Medulla oblongata (tissue), 1 donor: ENCODE measurements around the gene SIPA1L3.
A peak's percentile ranks its signal among the peaks of the same experiment; 100 is the strongest.

Experiments
- DNase-seq: peaks from one replicate; pipeline ENCODE4 v3.0.0-alpha.2; 2015; ENCODE audit errors: extremely low spot score

Gene SIPA1L3

DNA sequence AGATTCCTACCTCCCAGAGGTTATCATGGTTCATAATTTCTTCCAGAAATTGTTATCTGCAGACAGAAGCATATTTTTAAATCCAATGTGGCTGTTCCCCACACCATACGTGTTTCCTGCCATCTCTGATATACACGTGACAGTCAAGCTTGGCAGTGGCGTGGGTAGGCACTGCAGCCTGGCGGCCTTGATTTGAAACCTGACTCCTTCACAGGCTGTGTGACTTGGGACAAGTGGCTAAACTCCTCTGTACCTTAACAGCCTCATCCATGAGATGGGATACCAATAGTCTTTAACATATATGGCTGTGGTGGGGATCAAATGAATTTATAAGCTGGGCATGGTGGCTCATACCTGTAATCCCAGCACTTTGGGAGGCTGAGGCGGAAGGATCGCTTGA is 283.8 kb downstream of the SIPA1L3 start:
- DNase-seq: no peak

GRCh38 chr19:38191747-38192146 is 284.7 kb downstream of the SIPA1L3 start:
- DNase-seq: no peak

DNA sequence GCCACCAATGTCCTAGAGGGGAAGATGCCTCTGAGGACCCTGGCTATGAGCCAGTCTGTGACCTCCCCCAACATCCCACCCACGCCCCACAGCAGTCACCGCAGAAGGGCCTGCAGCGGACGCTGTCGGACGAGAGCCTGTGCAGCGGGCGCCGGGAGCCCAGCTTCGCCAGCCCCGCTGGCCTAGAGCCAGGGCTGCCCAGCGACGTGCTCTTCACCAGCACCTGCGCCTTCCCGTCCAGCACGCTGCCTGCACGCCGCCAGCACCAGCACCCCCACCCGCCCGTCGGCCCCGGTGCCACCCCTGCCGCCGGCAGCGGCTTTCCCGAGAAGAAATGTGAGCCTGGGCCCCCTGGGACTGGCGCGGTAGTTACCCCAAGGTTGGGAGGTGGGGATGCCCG is 286.4 kb downstream of the SIPA1L3 start:
- DNase-seq: no peak

GRCh38 chr19:38194061-38194701 is 287.2 kb downstream of the SIPA1L3 start:
- DNase-seq: no peak

DNA sequence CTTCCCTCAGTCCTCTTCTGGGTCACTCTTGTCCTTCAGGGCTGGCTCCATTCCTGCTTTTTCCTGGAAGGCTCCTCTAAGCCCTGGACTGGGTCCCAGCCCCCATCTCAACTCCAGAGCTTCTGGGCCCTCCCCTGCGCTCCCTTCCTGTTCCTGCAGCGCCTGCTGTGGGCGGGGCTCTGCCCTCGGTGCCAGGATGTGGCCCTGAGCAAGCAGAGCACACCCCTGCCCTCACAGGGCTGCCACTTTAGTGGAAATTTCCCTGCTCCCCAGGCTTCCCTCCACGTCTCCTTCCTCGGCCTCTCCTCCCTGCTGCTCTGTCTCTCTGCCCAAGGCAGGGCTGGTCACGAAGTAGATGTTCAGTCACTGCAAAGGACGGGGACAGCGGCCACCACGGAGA is 288.2 kb downstream of the SIPA1L3 start:
- DNase-seq: no peak

- no peak for DNase-seq
These were observed 289.3 kb downstream of the SIPA1L3 start for GRCh38 chr19:38196245-38196837.

- no peak for DNase-seq
These were observed 290.1 kb downstream of the SIPA1L3 start for GRCh38 chr19:38196948-38197656.

GRCh38 chr19:38197937-38198704 is 291.1 kb downstream of the SIPA1L3 start:
- no peak for DNase-seq

GRCh38 chr19:38199340-38199739 is 292.3 kb downstream of the SIPA1L3 start:
- no peak for DNase-seq

DNA sequence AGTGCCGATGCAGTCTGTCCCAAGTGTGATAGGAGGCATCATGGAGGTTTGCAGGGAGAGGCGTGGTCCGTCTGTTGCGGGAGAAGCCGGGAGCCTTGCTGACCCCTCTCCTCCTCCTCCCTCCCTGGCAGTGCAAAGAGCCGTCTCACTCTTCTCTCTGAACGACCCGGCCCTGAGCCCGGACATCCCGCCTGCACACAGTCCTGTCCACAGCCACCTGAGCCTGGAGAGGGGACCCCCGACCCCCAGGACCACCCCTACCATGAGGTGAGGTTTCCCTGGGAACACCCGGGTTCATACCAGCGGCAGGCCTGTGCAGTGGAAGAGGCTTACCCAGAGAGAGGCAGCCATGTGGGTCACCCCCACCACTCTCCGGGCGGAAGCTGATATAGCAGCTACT is 294.7 kb downstream of the SIPA1L3 start:
- DNase-seq: no peak

- no peak for DNase-seq
These were observed 295.5 kb downstream of the SIPA1L3 start for GRCh38 chr19:38202504-38202903.

- no peak for DNase-seq
These were observed 296.2 kb downstream of the SIPA1L3 start for GRCh38 chr19:38203197-38203596.

GRCh38 chr19:38204096-38204495 is 297.1 kb downstream of the SIPA1L3 start:
- no peak for DNase-seq

DNA sequence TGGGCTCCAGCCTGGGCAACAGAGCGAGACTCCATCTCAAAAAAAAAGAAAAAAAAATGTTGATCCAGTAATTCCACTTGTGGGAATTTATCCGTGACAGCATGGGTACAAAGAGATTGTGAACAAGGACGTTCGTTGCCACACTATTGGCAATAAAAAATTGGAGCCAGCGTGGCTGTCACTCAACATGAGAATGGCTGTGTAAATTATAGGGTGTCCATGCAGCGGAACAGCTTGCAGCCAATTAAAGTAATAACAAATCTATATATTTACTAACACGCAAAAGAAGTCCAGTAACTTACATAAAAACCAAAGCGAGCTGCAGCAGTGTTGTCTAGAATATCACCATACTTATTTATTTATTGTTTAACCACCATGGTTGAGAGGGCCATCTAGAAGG is 297.7 kb downstream of the SIPA1L3 start:
- no peak for DNase-seq

GRCh38 chr19:38206006-38206745 is 299.2 kb downstream of the SIPA1L3 start:
- DNase-seq: no peak

- no peak for DNase-seq
These were observed 299.9 kb downstream of the SIPA1L3 start for GRCh38 chr19:38206928-38207327.

DNA sequence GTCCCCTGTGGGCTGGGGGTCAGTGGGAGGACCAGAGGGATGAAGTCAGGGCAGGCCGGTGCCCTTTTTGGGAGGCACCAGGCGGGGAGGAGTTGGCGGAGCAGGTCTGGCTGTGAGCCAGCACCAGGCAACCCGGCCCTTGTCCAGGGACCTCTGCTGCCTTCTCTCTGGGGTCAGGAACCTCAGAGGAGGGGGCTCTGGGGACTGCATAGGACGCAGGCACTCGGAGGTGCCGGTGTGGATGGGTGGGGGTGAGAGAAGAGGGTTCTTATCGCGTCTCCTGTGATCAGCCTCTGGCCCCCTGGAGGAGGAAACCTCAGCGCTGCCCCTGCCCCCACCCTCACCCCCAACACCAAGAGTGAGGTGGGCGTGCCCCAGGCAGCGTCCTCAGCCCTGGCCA is 300.5 kb downstream of the SIPA1L3 start:
- DNase-seq: no peak

DNA sequence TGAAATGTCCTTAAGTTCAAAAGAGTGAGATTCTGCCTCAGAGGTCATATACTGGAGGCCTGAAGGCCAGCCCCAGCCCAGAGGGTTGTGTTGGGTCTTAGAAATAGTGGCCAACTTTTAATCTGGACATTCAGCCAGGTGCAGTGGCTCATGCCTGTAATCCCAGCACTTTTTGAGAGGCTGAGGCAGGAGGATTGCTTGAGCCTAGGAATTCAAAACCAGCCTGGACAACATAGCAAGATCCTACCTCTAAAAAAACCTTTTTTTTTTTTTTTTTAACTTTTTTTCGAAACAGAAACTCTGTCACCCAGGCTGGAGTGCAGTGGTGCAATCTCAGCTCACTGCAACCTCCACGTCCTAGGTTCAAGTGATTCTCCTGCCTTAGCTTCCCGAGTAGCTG is 301.6 kb downstream of the SIPA1L3 start:
- DNase-seq: no peak

DNA sequence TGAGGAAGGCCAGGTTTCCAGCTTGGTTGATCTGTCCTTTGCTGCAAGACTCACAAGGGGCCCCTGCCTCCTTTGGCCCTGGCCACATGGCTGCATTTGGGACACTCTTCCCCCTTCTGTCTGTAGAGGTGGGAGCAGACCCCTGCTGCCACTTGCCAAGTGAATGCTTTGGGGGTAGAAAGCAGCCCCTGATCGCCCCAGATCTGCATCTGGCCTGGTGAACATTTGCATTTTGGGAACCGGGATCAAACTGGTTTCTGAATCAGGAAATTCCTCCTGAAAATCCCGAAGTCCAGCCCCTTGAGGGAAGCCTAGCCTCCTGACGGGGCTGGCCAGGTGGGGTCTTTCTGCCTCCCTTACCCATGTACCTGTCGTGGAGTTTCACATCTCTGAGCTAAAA is 302.1 kb downstream of the SIPA1L3 start:
- DNase-seq: no peak

DNA sequence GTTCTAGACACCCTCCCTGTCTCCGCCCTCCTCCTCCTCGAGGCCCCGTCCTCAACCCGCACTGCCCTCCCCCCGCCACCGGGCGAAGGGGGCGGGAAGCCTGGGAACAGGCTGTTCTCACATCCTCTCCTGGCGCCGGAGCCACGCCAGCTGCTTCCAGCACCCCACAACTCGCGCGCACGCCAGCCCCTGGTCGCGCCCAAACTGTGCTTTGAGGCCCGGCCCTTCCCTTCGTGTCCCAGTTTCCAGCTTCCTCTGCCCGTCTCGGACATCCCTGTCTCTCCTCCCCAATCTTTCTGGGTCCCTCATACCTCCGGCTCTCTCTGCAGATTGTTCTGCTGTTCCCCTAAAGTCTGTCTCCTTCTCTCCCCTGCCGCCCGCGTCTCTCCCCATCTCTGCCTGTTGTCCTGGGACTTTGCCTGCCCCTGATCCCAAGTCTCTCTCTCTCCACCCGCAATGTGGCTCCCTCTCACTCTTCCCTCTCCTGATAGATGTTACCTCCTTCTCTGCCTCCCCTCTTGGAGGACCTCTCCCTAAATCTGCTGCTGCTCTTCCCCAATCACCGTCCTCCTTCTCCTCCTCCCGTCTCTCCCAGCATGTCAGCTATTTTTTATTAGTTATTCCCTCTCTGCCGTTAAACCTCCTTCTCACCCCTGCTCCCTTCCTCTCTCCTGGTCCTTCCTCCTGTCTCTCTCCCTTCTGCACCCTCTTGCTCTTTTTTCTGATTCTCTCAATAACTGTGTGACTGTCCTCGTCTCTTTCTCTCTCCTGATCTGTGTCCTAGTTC is 302.9 kb downstream of the SIPA1L3 start:
- DNase-seq: peak; percentile 73

- DNase-seq: peak; percentile 62
These were observed 303.5 kb downstream of the SIPA1L3 start for GRCh38 chr19:38210458-38210987.
